CD4-positive, alpha-beta T cell treated with Interleukin-17A for 1 hour (primary cell): ENCODE data around the gene ABHD18.
A peak's percentile ranks its signal among the peaks of the same experiment; 100 is the strongest.
"Not testable (repeated sequence)": the region's sequence is repeated elsewhere in the genome, so short reads cannot be mapped to it uniquely, and the experiment has no call there.

Source experiments
- DNase-seq: peaks from one replicate; pipeline ENCODE4 v3.0.0-alpha.2; 2020

The ABHD18 gene

DNA sequence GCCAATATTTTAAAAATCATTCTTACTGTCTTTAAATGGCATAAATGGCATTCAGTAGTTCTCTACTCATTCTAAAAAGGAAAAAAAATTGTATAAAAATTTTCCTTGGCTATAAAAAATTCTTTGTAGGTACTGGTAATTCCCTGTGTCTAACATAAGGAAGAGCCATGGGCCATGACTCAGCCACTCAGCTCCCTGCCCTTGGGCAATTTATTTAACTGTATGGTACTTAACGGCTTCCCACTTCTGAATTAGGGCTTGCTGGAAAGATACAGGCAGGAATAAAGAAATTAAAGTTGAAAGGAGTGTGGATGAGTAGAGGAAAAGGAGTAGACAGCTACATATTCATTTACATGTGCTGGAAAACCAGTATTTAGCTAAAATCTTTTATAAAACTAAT lies 30.6 kb downstream of the ABHD18 start:
- no peak for DNase-seq

GRCh38 chr4:127996521-127996920 lies 31.3 kb downstream of the ABHD18 start:
- not testable (repeated sequence) for DNase-seq

- DNase-seq, result peak; percentile 19
Observed at GRCh38 chr4:127997534-127998388, 32.6 kb downstream of the ABHD18 start.

DNA sequence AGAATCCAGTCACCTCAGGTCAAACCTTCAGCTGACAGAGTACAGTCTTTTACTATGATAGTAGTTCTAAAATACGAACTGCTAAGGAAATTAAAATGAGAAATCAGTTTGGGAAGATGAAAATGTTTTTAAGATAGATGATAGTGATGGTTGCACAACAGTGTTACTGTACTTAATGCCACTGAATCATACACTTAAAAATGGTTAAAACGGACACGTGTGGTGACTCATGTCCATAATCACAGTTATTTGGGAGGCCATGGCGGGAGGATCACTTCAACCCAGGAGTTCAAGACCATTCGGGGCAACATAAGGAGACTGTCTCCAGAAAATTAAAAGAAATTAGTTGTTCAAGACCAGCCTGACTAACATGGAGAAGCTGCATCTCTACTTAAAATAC lies 41.4 kb downstream of the ABHD18 start:
- DNase-seq, result no peak

DNA sequence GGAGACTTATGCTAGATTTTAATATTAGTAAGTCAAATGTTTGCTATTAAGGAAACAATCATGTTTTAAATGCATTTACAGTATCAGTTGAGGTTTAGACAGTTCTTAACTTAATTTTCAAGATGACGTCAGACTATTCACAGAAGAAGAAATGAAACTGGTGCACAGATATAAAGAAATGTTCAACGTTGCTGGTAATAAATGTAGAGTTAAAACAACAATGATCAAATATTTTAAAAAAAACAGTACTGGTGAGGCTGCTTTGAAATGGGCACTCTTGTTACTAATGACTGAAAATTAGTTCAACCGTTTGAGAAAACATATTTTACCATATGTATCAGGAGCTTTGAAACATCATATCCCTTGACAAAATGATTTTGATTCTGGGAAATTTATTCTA lies 44.2 kb downstream of the ABHD18 start:
- no peak for DNase-seq

DNA sequence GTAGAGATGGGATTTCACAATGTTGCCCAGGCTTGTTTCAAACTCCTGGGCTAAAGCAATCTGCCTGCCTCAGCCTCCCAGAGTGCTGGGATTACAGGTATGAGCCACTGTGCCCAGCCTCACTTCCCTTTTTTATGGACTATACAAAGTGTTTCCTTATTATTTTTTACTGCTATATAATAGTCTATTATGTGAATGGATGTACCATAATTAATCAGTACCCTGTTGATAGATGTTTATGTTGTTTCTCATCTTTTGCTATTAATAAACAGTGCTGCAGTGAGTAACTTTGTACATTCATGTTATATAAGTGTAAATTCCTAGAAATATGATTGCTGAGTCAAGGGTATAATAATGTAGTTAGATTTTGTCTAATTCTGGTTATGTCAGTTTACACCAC lies 60.1 kb downstream of the ABHD18 start:
- no peak for DNase-seq

- no peak for DNase-seq
Observed at GRCh38 chr4:128029907-128030306, 64.7 kb downstream of the ABHD18 start.

DNA sequence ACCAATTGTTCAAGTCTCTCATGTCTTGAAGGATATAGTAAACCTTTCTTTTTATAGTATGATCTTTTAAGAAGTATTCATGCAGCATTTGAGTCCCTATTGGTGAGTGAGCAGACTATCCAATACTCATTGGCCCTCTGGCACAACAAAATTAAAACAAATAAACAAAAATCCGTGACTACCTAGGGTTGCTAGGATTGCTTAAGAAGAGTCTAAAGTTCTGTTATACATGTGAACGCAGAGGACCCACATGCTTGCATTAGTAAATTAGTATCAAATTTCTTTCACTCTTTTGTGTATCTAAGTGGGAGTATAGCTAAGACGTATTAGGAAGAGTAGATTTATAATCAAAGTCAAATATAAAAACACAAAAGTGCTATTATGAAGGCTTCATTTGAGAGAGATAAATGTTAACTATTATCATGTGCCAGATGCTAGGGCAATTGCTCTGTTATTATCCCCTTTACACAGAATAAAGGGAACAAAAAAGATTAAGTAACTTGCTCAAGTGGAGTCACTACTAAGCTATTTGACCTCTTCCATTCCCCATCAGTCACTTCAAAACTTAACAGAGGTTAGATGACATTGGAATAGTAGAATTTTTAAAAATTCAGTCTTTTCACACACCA lies 66.7 kb downstream of the ABHD18 start:
- DNase-seq, result no peak

DNA sequence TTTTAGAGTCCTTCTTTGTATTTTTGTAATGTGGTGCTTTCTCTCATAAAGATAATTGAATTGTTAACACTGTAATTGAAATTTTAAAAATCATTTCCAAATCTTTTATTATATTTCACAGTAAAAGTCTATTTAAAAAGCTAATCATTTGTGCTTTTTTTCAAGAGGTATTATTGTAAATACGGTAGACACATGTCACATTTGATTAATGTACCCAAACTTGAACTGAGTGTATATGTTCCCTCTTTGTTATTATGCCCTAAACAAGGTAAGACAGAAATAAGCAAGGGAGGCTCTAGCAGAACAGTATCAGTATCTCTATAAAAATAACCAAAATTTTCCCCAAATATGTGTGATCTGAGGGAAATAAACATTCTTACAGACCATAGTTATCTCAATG lies 74.4 kb downstream of the ABHD18 start:
- DNase-seq, result no peak

GRCh38 chr4:128047019-128047418 lies 81.8 kb downstream of the ABHD18 start:
- not testable (repeated sequence) for DNase-seq

- not testable (repeated sequence) for DNase-seq
Observed at GRCh38 chr4:128047514-128047913, 82.3 kb downstream of the ABHD18 start.

GRCh38 chr4:128051229-128051628 lies 86.0 kb downstream of the ABHD18 start:
- DNase-seq, result not testable (repeated sequence)

DNA sequence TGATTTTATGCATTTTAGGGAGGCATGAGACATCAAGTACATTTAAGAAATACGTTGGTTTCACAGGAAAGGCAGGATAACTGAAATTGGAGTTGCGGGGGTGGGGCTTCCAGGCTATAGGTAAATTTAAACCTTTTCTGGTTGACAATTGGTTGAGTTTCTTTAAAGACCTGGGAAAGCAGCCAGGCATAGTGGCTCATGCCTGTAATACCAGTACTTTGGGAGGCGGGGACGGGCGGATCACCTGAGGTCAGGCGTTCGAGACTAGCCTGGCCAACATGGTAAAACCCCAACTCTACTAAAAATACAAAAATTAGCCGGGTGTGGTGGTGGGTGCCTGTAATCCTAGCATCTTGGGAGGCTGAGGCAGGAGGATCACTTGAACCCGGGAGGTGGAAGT lies 89.7 kb downstream of the ABHD18 start:
- not testable (repeated sequence) for DNase-seq

GRCh38 chr4:128055441-128056206 lies 90.4 kb downstream of the ABHD18 start:
- not testable (repeated sequence) for DNase-seq

- no peak for DNase-seq
Observed at GRCh38 chr4:128056396-128056795, 91.2 kb downstream of the ABHD18 start.

DNA sequence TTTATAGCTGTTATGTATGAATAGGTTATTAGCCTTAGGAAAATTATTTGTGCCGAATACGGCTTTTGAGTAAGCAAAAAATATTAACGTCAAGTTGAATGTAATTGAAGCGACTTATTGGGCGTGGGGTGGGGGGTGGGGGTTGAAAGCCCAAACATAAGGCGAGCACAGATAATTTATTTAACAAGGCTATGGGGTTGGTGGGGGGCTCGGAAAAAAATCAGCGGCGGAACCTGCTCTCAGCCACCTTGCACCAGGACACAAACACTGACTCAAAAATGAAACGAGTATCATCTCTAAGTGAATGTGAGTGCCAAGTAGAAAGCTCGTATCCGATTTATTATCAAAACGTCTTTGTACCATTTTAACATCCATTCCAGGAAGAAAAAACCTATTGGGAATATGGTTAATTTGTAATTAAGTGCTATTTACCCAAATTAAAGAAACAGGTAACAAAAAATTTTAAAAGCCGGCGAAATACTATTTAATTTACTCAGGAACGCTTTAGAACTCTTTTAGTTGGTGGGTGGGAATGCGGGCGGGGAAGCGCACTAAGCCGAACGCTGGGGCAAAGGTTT lies 95.0 kb downstream of the ABHD18 start:
- DNase-seq, result no peak

- peak; percentile 94 for DNase-seq
Observed at GRCh38 chr4:128060699-128061565, 95.7 kb downstream of the ABHD18 start, which contains the start of gene LARP1B. TSS of gene LARP1B (plus strand) at chr4:128061312. CDS start at chr4:128074952, 13,640 bp downstream.

- DNase-seq, result peak; percentile 70
Observed at GRCh38 chr4:128061566-128062536, 96.6 kb downstream of the ABHD18 start.

DNA sequence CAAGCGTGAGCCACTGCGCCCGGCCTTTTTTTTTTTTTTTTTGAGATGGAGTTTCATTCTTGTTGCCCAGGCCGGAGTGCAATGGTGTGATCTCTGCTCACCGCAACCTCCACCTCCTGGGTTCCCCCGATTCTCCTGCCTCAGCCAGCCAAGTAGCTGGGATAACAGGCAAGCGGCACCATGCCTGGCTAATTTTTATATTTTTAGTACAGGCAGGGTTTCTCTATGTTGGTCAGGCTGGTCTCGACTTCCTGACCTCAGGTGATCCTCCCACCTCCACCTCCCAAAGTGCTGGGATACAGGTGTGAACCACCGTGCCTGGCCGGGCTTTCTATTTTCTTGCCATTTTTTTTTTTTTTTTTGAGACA lies 101.2 kb downstream of the ABHD18 start:
- DNase-seq, result not testable (repeated sequence)

GRCh38 chr4:128068918-128069317 lies 103.7 kb downstream of the ABHD18 start:
- DNase-seq, result peak; percentile 11

DNA sequence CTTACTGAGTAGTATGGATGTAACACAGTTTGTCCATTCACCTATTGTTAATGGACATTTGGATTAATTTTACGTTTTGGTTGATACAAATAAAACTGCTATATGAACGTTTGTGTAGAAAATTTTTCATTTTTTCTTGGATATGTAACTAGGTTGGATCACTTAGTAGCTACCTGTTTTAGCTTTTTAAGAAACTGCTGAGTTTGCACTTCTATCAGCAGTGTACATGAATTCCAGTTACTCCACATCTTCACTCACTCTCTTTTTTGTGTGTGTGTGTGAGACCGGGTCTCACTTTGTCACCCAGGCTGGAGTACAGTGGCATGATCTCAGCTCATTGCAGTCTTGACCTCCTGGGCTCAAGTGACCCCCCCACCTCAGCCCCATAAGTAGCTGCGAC lies 111.3 kb downstream of the ABHD18 start:
- no peak for DNase-seq
